Measurements from ENCODE around the gene UBE2Q1.

- TF ChIP-seq CTCF (conservative IDR thresholded peaks at IDR 0.05) (no peak), ZFX (IDR thresholded peaks at IDR 0.05) (peak; percentile 85)
These were observed 49.3 kb upstream of the UBE2Q1 start, which contains the start of gene ADAR for GRCh38 chr1:154607609-154608396.

Measured in C4-2B (cell line).